HG03378 (cell line): Measurements from ENCODE around the gene RIC1.

ENCODE experiments used
- ATAC-seq: cut with Tn5 transposase; IDR thresholded peaks from one replicate; pipeline ENCODE4 v1.9.1; 2021; ENCODE audit warnings: mild to moderate bottlenecking, moderate library complexity; ENCODE audit not compliant: unreplicated experiment

Gene RIC1

GRCh38 chr9:5819174-5819573 is 190.3 kb downstream of the RIC1 start:
- no peak for ATAC-seq

GRCh38 chr9:5820425-5820824 is 191.5 kb downstream of the RIC1 start:
- ATAC-seq, result no peak

- ATAC-seq, result no peak
These were observed 196.3 kb downstream of the RIC1 start for GRCh38 chr9:5825223-5825622.
